HG03039 (cell line): ENCODE results near the gene USO1.
"Not testable (repeated sequence)": the region's sequence is repeated elsewhere in the genome, so short reads cannot be mapped to it uniquely, and the experiment has no call there.

ENCODE experiments used
- ATAC-seq: cut with Tn5 transposase; IDR thresholded peaks from one replicate; pipeline ENCODE4 v1.9.1; 2021; ENCODE audit warnings: mild to moderate bottlenecking, moderate library complexity; ENCODE audit not compliant: unreplicated experiment

The USO1 gene

DNA sequence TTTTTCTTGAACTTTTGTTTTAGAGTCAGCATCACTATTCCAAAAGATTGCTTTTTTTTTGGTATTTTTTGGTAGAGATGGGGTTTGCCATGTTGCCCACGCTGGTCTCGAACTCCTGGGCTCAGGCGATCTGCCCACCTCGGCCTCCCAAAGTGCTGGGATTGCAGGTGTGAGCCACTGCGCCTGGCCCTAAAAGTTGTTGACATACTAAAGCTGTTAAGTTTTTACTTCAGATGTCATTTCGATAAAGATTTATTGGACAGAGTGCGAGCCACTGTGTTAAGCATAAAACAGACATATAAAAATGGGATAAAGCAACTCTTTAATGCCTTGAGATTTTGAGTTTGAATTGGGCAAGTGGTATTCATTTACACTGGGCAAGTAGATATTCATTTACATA, 28.3 kb downstream of the USO1 start:
- no peak for ATAC-seq

- ATAC-seq: no peak
These were observed 44.7 kb downstream of the USO1 start for GRCh38 chr4:75769036-75769435.

DNA sequence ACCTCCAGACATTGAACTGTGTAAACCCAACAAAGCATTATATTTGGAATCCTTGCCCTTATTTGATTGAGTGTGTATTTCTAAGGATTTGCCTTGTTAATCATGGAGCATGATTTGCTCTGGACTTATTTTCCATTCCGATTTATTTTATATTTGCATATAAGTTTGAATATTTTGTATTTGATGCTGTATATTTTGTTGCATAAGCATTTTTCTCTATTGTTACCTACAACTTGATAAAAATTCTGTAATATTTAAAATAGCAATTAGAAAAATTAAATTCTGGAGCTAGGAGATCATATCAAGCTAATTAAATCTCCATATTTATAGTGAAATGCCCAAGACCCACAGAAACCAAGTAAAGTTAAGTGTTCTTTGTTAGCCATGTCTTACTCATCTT, 47.2 kb downstream of the USO1 start:
- no peak for ATAC-seq

GRCh38 chr4:75777589-75777988, 53.2 kb downstream of the USO1 start:
- ATAC-seq: no peak

DNA sequence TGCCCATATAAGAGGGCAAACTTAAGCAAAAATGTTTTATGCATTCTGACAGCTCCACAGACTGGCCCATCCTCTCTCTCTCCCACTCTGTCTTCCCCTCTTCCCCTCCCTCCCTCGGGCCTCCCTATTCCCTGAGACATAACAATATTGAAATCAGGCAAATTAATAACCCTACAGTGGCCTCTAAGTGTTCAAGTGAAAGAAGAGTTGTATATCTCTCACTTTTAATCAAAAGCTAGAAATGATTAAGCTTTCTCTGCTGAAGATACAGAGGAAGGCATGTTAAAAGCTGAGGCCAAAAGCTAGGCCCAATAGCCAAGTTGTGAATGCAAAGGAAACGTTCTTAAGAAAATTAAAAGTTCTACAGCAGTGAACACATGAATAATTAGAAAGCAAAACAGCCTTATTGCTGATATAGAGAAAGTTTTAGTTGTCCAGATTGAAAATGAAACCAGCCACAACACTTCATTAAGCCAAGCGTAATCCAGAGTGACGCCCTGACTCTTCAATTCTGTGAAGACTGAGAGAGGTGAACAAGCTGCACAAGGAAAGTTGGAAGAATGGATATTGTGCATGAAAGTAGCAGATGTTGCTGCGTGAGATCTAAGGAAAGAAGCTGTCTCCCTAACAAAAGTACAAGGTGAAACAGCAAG, 54.9 kb downstream of the USO1 start:
- no peak for ATAC-seq

- no peak for ATAC-seq
These were observed 56.9 kb downstream of the USO1 start for GRCh38 chr4:75781305-75781704.

GRCh38 chr4:75786526-75786925, 62.1 kb downstream of the USO1 start:
- ATAC-seq: no peak

DNA sequence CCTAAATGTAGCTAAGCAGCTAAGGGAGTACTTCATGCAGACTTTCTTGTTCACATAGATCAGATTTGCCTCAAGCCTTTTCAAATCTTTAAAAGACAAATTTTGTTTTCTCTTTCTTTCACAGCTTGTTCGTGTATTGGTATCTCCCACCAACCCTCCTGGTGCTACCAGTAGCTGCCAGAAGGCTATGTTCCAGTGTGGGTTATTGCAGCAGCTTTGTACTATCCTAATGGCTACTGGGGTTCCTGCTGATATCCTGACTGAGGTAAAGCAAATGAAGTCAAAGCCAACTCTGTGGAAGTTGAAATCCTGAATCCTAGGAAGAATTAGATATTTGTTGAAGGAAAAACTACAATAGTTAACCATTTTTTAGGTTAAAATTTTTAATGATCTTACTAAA, 62.6 kb downstream of the USO1 start:
- ATAC-seq: no peak

DNA sequence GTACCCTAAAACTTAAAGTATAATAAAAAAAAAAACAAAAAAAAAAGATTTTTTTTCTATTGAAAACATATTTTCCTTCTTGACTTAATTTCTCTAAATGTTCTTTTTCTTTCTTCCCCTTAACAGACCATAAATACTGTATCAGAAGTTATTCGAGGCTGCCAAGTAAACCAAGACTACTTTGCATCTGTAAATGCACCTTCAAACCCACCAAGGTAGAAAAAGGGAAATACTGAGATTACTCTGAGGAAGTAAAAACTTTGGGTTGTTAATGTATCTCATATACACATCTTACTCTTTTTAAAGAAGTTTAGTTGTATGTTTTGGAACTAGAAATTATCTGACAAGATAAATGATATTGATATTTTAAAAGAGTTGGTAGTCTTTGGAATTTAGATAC, 65.6 kb downstream of the USO1 start:
- ATAC-seq: no peak

- ATAC-seq: no peak
These were observed 76.6 kb downstream of the USO1 start for GRCh38 chr4:75800972-75801371.

DNA sequence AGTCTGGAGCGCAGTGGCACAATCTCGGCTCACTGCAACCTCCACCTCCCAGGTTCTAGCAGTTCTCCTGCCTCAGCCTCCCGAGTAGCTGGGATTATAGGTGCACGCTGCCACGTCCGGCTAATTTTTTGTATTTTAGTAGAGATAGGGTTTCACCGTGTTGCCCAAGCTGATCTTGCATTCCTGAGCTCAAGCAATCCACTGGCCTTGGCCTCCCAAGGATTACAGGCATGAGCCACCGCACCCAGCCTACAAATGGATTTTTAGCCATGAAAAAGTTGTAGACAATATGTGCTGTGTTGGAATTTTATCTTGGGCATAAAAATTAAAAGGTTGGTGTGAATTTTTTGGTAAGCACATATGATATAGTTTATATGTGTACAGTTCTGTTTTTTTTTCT, 81.7 kb downstream of the USO1 start:
- not testable (repeated sequence) for ATAC-seq

GRCh38 chr4:75817901-75818300, 93.5 kb downstream of the USO1 start:
- no peak for ATAC-seq

DNA sequence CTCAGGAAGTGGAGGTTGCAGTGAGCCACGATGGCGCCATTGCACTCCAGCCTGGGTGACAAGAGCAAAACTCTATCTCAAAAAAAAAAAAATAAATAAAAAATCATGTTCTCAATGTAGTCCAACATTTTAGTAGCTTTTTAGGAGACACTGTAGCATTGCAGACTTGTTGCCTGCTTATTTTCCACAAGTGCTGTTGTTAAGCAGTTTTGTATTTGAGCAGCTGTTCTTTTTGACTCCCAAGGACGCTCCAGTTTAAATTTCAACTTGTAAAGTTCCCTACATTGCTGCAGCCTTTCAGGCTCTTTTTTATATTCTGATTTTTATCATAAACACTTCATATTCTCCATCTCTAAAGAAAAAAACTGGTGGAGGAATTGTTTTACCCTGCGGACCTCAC, 94.7 kb downstream of the USO1 start:
- no peak for ATAC-seq

DNA sequence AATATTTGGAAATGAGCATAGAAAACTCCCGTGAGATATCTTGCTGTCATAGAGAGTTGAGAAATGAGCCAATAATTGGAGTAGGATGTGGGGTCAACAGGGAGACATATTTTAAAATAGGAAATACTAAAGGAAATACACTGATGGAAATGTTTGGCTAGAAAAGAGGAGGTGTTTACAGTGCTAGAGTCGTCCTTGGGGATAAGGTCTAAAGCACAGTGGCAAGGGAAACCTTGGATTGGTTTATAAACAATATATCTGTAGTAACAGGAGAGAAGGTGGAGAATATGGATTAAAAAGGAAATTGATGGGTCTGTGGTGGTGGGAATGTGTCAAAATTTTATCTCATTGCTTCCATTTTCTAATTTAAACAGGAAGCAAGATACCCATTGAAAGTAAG, 95.8 kb downstream of the USO1 start:
- no peak for ATAC-seq

DNA sequence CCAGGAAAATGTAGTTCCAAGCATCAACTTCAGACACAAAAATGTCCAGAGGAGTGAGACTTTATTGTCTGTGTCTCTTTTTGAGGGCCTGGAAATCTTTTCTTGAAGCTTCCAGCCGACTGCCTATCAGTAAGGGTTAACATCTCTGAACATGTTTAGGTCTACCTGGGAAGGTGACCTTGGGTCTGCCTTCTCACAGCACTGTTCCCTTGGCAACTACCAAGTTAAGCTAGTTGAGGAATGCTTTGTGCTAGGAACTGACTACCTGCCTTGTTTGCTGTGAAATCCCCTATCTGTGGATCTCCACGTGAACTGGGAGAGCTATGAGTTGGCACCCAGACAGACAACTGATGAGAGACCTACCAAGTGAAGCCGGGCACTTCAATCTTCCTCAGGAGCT, 96.3 kb downstream of the USO1 start:
- no peak for ATAC-seq

DNA sequence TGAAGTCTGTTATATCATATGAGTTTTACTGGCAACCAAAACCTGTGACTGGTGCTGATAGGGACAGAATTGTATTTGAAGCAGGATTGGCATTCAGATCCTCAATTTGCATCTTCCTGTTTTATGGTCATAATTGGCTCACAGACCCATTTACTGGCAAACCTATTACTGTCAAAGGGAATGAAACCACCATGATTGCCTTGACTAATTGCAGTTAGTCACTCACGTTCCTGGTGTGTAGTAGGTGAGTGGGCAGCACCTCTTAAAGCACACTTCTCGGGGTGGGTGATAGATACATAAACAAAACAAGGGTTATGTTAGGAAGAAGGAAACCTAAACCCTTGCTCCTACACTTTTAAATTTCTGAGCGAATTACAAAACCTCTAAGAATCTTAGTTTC, 96.8 kb downstream of the USO1 start:
- ATAC-seq: no peak

DNA sequence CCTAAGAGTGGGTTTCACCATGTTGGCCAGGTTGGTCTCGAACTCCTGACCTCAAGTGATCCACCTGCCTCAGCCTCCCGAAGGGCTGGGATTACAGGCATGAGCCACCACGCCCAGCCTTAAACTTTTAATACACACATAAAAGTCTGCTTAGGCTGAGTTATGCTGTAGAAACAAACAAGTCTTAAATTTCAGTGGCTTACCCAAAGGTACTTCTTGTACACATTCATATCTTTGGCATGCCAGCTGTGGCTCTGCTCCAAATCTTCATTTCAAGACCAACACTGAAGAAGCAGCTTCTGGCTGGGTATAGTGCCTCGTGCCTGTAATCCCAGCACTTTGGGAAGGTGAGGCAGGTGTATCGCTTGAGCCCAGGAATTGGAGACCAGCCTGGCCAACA, 97.6 kb downstream of the USO1 start:
- ATAC-seq: no peak

DNA sequence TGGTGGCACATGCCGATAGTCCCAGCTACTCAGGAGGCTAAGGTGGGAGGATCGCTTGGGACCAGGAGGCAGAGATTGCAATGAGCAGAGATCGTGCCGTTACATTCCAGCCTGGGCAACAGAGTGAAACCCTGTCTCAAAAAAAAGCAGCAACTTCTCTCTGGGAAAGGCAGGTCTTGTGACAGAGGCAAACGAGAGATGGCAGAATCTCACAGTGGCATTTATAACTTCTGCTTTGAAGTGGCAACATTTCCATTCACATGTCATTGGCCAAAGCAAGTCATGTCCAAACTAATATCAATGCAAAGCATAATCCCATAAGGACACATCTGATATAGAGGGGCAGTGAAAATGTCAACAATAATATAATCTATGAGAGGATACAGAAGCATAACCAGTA, 98.0 kb downstream of the USO1 start:
- no peak for ATAC-seq

GRCh38 chr4:75823812-75824211, 99.4 kb downstream of the USO1 start:
- no peak for ATAC-seq

DNA sequence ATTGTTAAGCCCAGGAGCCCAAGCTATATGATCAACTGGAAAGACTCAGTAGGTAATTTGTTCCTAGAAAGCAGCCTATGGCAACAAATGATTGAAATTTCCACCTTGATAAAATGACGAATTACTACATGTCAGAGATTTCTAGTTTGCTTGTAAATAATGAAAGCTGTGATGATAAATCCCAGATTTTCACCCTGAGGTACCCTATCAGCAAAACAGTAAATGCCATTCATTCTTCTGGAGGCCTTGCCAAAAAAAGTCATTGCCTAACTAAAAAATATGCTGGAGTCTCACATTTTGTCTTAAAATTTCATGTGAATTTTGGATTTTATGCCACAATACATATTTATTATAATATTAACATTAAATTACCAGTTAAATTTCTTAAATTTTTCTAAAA, 106.5 kb downstream of the USO1 start:
- no peak for ATAC-seq

- no peak for ATAC-seq
These were observed 107.6 kb downstream of the USO1 start for GRCh38 chr4:75831856-75832405.

DNA sequence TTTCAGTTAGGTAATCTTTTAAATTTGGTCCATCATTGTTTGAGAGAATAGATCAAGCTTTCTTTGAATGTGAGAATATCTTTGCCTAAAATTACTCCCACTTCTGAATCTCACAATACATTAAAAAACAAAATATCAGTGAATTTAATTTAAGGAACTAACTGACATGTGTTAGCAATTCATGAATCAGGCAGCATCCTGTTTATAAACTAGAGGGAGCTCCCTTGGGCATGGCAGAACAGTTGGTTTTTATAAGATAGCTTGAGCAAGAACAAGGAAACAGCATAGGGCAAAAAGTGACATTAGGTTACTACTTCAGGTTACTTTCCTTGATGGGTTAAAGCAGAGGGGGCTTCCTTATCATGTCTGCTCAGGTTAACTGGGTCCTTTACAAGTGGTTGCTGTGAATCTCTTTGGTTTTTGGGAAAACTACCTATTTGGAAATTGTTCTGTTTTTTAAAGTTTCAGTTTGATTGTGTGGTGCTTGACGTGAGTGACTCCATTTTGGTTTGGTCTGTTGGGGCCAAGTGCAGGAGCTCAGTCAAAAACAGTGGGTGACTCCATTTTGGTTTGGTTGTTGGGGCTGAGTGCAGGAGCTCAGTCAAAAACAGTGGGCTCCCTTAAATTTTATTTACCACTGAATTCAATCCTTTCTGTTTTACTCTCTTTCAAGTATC, 109.9 kb downstream of the USO1 start:
- no peak for ATAC-seq

DNA sequence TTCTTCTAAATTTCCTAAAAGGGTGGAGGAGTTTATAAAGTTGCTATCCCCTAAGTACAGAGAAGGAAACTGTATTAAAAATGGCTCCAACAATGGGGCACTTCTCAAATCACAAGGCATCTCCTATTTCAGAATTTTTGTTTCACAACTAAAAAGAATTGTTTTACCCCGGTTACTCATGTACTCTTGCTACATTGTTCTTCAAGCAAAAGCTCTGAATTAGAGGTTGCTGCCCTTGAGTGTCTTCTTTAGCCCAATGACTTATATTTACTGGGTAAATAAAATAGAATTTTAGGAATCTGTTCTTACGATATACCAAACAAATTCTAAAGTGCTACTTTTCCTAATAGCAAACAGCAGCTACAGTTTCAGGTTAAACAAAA, 110.4 kb downstream of the USO1 start:
- ATAC-seq: no peak
